ENCODE measurements around the gene SPG7.

GRCh38 chr16:89586218-89586617 is 78.0 kb downstream of the SPG7 start:
- TF ChIP-seq CTCF (IDR thresholded peaks at IDR 0.05; ENCODE audit: poor library complexity) = no peak
- no peak for TF ChIP-seq EZH2 (IDR thresholded peaks at IDR 0.05; ENCODE audit: borderline replicate concordance)
- no peak for TF ChIP-seq EZH2phosphoT487 (IDR thresholded peaks at IDR 0.05; ENCODE audit: low read depth, severe bottlenecking, unreplicated experiment)

All from hepatocyte (in vitro differentiated cells).